Nephron (organoid): ENCODE measurements around the gene TPCN2.

Source experiments
- H3K27ac Mint-ChIP-seq, 3 experiments: 2 replicates each; pipeline ENCODE4 v1.8.0; 2020; ENCODE audit warnings: mixed read lengths in 3 of 3, mild to moderate bottlenecking in 2 of 3, moderate library complexity in 1 of 3
- H3K27me3 Mint-ChIP-seq: 2 replicates; pipeline ENCODE4 v1.8.0; 2021; ENCODE audit warnings: low read depth, mild to moderate bottlenecking, moderate library complexity, mixed read lengths
- H3K36me3 Mint-ChIP-seq: 2 replicates; pipeline ENCODE4 v1.8.0; 2020; ENCODE audit warnings: low read depth, mixed read lengths
- H3K4me1 Mint-ChIP-seq: 2 replicates; pipeline ENCODE4 v1.8.0; 2020; ENCODE audit warnings: mixed read lengths
- H3K4me3 Mint-ChIP-seq, 3 experiments: 2 replicates each; pipeline ENCODE4 v1.8.0; 2020; ENCODE audit warnings: mild to moderate bottlenecking in 3 of 3, mixed read lengths in 3 of 3, moderate library complexity in 2 of 3
- H3K9me3 Mint-ChIP-seq: 2 replicates; pipeline ENCODE4 v1.8.0; 2020; ENCODE audit warnings: mixed read lengths
- CTCF ChIP-seq, 3 experiments: fragments of 200-600 bp; sonication (generic); IDR thresholded peaks; one replicate each; pipeline ENCODE4 v1.5.0; 2021; ENCODE audit warnings: antibody characterized with exemption in 3 of 3; ENCODE audit not compliant: unreplicated experiment in 3 of 3

The TPCN2 gene

GRCh38 chr11:69004411-69005182 is 44.1 kb upstream of the TPCN2 start:
- H3K27me3 Mint-ChIP-seq: peaks cover 17% of the 10 kb centered on the region
- no peak overlapping the region for H3K27ac Mint-ChIP-seq
- TF ChIP-seq CTCF (IDR thresholded peaks at IDR 0.05; ENCODE audit: unreplicated experiment in 3 of 3): no peak
- H3K4me1 Mint-ChIP-seq: peaks cover 37% of the 10 kb centered on the region
- no peaks in the 10 kb centered on the region for H3K9me3 Mint-ChIP-seq
- H3K4me3 Mint-ChIP-seq: no peak overlapping the region
- H3K36me3 Mint-ChIP-seq: no peaks in the 10 kb centered on the region

- peaks cover 36% of the 10 kb centered on the region for H3K4me1 Mint-ChIP-seq
- peak overlapping the region in 2 of 3 experiments; percentile 25 to 75 for H3K27ac Mint-ChIP-seq
- peaks cover 20% of the 10 kb centered on the region for H3K27me3 Mint-ChIP-seq
- no peak for TF ChIP-seq CTCF (IDR thresholded peaks at IDR 0.05; ENCODE audit: unreplicated experiment in 3 of 3)
- H3K4me3 Mint-ChIP-seq: no peak overlapping the region
- no peaks in the 10 kb centered on the region for H3K36me3 Mint-ChIP-seq
- no peaks in the 10 kb centered on the region for H3K9me3 Mint-ChIP-seq
These were observed 43.5 kb upstream of the TPCN2 start for GRCh38 chr11:69005183-69005630.

GRCh38 chr11:69005631-69006368 is 42.9 kb upstream of the TPCN2 start:
- Mint-ChIP-seq H3K9me3 (no peaks in the 10 kb centered on the region), H3K4me3 (no peak overlapping the region), H3K36me3 (no peaks in the 10 kb centered on the region), H3K4me1 (peaks cover 31% of the 10 kb centered on the region), H3K27ac (peak overlapping the region in 2 of 3 experiments; percentile 25 to 75), H3K27me3 (peaks cover 22% of the 10 kb centered on the region)
- TF ChIP-seq CTCF (IDR thresholded peaks at IDR 0.05; ENCODE audit: unreplicated experiment in 3 of 3): no peak

- H3K9me3 Mint-ChIP-seq: no peaks in the 10 kb centered on the region
- TF ChIP-seq CTCF (IDR thresholded peaks at IDR 0.05; ENCODE audit: unreplicated experiment in 3 of 3): no peak
- H3K4me3 Mint-ChIP-seq: no peak overlapping the region
- H3K4me1 Mint-ChIP-seq: peaks cover 29% of the 10 kb centered on the region
- H3K27me3 Mint-ChIP-seq: peaks cover 22% of the 10 kb centered on the region
- no peaks in the 10 kb centered on the region for H3K36me3 Mint-ChIP-seq
- peak overlapping the region in 2 of 3 experiments; percentile 72 to 79 for H3K27ac Mint-ChIP-seq
These were observed 41.9 kb upstream of the TPCN2 start for GRCh38 chr11:69006816-69007215.

GRCh38 chr11:69007975-69008381 is 40.8 kb upstream of the TPCN2 start:
- Mint-ChIP-seq H3K9me3 (no peaks in the 10 kb centered on the region), H3K27me3 (peaks cover 22% of the 10 kb centered on the region), H3K36me3 (no peaks in the 10 kb centered on the region), H3K27ac (peak overlapping the region; percentile 54 to 79 (median 72)), H3K4me1 (peaks cover 35% of the 10 kb centered on the region), H3K4me3 (peak overlapping the region; percentile 19 to 57 (median 27))
- no peak for TF ChIP-seq CTCF (IDR thresholded peaks at IDR 0.05; ENCODE audit: unreplicated experiment in 3 of 3)
